22Rv1 (cell line): ENCODE measurements around the gene SREBF2.

Source experiments
- H3K27ac ChIP-seq: fragments of 450-650 bp; 2 replicates; pipeline ENCODE4 v1.5.1; 2017
- ZFX ChIP-seq: fragments of 450-650 bp; IDR thresholded peaks from 2 replicates; pipeline ENCODE4 v1.6.1; 2017; ENCODE audit warnings: antibody characterized with exemption, borderline replicate concordance
- TF ChIP-seq, protein P1 (sequence below): fragments of 450-650 bp; IDR thresholded peaks from 2 replicates; pipeline ENCODE4 v1.5.1; 2017; ENCODE audit warnings: mild to moderate bottlenecking

SREBF2 gene

GRCh38 chr22:41914611-41915034 is 81.7 kb downstream of the SREBF2 start:
- H3K27ac ChIP-seq = peak overlapping the region; percentile 42; the same call in 1 of the 2 replicates

DNA sequence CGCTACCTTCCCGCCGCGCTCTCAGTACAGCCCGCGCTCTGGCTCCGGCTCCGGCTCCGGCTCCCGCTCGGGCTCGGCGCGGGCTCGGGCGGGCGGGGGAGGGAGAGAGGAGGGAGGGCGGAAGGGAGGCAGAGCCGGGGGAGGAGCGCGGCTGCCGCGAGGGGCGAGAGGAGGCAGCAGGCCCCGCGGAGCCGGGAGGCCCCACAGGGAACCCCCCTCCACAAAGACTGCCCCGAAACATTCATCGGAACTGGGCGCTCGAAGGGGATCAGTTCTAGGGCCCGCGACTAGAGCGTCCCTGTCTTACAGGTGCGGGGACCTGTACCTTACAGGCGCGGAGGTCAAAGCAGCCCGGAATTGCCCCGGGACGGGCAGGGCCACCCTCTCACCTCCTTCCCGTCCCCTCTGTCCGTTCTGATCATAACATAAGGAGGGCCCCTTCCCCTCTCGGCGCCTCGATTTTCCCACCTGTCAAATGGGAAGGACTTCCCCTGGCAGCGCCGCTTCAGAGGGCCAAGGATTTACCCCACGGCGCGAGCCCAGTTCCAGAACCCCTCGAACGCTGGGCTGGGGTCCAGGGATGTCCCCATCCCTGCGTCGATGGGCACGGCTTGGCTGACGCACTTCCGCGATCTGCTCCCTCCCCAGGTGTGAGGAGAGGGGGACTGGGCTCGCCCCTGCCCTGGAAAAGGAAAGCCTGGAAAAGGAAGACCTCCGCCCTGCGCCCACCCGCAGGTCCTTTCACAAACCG is 82.3 kb downstream of the SREBF2 start, which contains the start of gene SHISA8:
Gene SHISA8 (minus strand): TSS at position 40 of the 751 bp plus-strand sequence. CDS start 407 bp downstream, outside the sequence.
- no peak for TF ChIP-seq ZFX
- TF ChIP-seq, protein P1, sequence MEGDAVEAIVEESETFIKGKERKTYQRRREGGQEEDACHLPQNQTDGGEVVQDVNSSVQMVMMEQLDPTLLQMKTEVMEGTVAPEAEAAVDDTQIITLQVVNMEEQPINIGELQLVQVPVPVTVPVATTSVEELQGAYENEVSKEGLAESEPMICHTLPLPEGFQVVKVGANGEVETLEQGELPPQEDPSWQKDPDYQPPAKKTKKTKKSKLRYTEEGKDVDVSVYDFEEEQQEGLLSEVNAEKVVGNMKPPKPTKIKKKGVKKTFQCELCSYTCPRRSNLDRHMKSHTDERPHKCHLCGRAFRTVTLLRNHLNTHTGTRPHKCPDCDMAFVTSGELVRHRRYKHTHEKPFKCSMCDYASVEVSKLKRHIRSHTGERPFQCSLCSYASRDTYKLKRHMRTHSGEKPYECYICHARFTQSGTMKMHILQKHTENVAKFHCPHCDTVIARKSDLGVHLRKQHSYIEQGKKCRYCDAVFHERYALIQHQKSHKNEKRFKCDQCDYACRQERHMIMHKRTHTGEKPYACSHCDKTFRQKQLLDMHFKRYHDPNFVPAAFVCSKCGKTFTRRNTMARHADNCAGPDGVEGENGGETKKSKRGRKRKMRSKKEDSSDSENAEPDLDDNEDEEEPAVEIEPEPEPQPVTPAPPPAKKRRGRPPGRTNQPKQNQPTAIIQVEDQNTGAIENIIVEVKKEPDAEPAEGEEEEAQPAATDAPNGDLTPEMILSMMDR = no peak
- H3K27ac ChIP-seq = peak within 1 kb of the TSS; percentile 42; the same call in 1 of the 2 replicates

More at GRCh38 chr22:41914611-41915034, 81.7 kb downstream of the SREBF2 start:
- TF ChIP-seq, protein P1 = no peak
- TF ChIP-seq ZFX = no peak

GRCh38 chr22:41915786-41916493 is 83.0 kb downstream of the SREBF2 start:
- TF ChIP-seq, protein P1 = no peak
- no peak for TF ChIP-seq ZFX
- H3K27ac ChIP-seq = no peak overlapping the region

GRCh38 chr22:41916745-41917358 is 83.9 kb downstream of the SREBF2 start:
- TF ChIP-seq, protein P1 = no peak
- TF ChIP-seq ZFX = no peak
- H3K27ac ChIP-seq = no peak overlapping the region

DNA sequence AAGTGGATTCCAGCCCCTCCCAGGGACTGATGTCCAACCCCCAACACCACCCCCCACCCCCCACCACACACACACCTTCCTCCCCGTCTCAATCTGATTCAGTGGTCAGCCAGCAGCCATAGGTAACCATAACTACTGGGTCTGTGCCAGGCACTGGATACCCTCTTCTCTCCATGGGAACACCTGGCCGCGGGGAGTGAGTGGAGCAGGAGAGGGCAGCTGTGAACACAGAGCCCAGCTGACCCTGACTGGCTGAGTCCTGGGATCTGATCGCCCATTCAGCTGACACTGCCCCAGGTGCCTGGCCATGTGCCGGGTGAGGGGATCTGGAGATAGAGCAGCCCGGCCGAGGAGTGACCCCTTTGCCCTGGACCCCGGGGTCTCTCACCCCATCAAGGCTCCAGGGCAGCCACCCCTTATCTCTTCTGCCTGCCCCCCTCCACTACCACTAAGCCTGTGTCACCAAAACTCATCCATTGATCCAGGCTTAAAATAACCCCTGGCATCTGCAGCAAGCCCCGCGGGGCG is 84.5 kb downstream of the SREBF2 start:
- H3K27ac ChIP-seq = no peak overlapping the region
- TF ChIP-seq, protein P1 = no peak
- TF ChIP-seq ZFX = no peak

GRCh38 chr22:41917903-41918791 is 85.2 kb downstream of the SREBF2 start:
- H3K27ac ChIP-seq = no peak overlapping the region
- TF ChIP-seq, protein P1 = no peak
- TF ChIP-seq ZFX = no peak
